ENCODE data around the gene TRMT61B.

- TF ChIP-seq CTCF (conservative IDR thresholded peaks at IDR 0.05; ENCODE audit: low read depth, low read length) (no peak), EZH2 (IDR thresholded peaks at IDR 0.05; ENCODE audit: borderline replicate concordance, low read depth, low read length, poor library complexity, severe bottlenecking) (no peak)
These were observed 68.4 kb downstream of the TRMT61B start for GRCh38 chr2:28801726-28802125.
